GM12891 (cell line): ENCODE data around the gene ACAT2.

Source experiments
- DNase-seq: peaks from one replicate; pipeline ENCODE4 v3.0.0; 2011; ENCODE audit warnings: low spot score; ENCODE audit not compliant: insufficient read length
- FAIRE-seq: peaks from 2 replicates; lab custom pipeline; 2011; peaks lifted over from hg19 to GRCh38; lab: Jason Lieb, UNC
- PAX5 ChIP-seq: IDR thresholded peaks from 2 replicates; pipeline ENCODE4 v1.6.1; 2011; ENCODE audit warnings: low read length, moderate library complexity, mild to moderate bottlenecking; ENCODE audit not compliant: insufficient read depth, severe bottlenecking
- POLR2A ChIP-seq: IDR thresholded peaks from 2 replicates; pipeline ENCODE4 v1.6.1; 2011; ENCODE audit warnings: low read depth, low read length, control low read depth
- POLR2AphosphoS5 ChIP-seq: IDR thresholded peaks from 2 replicates; pipeline ENCODE4 v1.6.1; 2011; ENCODE audit warnings: low read depth, low read length, control low read depth
- POU2F2 ChIP-seq: IDR thresholded peaks from 2 replicates; pipeline ENCODE4 v1.6.1; 2011; ENCODE audit warnings: low read depth, mild to moderate bottlenecking, control low read depth, low read length, moderate library complexity
- SPI1 ChIP-seq: IDR thresholded peaks from 2 replicates; pipeline ENCODE4 v1.6.1; 2011; ENCODE audit warnings: low read depth, low read length, control low read depth
- TAF1 ChIP-seq: IDR thresholded peaks from 2 replicates; pipeline ENCODE4 v1.6.1; 2011; ENCODE audit warnings: low read depth, low read length, control low read depth

Gene ACAT2

GRCh38 chr6:159762681-159763293 lies 942 bp downstream of the ACAT2 start:
- FAIRE-seq (no peak), DNase-seq (peak; percentile 25)
- no peak for TF ChIP-seq SPI1
- no peak for TF ChIP-seq POLR2A
- TF ChIP-seq PAX5: no peak
- no peak for TF ChIP-seq POLR2AphosphoS5
- 0 out of 2 replicates have a peak, but pooled peaks have one; percentile 29 for TF ChIP-seq POU2F2
- 0 out of 2 replicates have a peak, but pooled peaks have one; percentile 9 for TF ChIP-seq TAF1

GRCh38 chr6:159766906-159767305 lies 5.1 kb downstream of the ACAT2 start:
- FAIRE-seq: no peak
- no peak for DNase-seq
- TF ChIP-seq POLR2A: no peak
- no peak for TF ChIP-seq POU2F2
- no peak for TF ChIP-seq POLR2AphosphoS5
- TF ChIP-seq PAX5: no peak
- no peak for TF ChIP-seq TAF1
- TF ChIP-seq SPI1: no peak

- no peak for TF ChIP-seq TAF1
- no peak for TF ChIP-seq POLR2AphosphoS5
- no peak for TF ChIP-seq PAX5
- no peak for TF ChIP-seq POLR2A
- no peak for TF ChIP-seq SPI1
- TF ChIP-seq POU2F2: no peak
- no peak for FAIRE-seq
- no peak for DNase-seq
These were observed 7.6 kb downstream of the ACAT2 start for GRCh38 chr6:159769470-159769869.

DNA sequence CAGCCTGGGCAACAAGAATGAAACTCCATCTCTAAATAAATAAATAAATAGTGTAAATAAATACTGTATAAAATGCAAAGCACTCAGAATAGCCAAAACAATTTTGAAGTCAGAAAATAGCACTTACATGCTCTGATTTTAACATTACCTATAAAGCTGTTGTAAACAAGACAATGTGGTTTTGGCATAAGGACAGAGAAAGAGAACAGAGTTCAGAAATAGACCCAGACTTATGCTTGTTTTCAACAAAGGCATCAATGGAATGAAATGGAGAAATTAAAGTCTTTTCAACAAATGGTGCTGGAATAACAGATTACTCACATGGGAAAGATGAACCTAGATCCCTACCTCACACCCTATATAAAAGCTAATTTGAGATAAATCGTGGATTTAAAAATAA lies 10.4 kb downstream of the ACAT2 start:
- no peak for DNase-seq

DNA sequence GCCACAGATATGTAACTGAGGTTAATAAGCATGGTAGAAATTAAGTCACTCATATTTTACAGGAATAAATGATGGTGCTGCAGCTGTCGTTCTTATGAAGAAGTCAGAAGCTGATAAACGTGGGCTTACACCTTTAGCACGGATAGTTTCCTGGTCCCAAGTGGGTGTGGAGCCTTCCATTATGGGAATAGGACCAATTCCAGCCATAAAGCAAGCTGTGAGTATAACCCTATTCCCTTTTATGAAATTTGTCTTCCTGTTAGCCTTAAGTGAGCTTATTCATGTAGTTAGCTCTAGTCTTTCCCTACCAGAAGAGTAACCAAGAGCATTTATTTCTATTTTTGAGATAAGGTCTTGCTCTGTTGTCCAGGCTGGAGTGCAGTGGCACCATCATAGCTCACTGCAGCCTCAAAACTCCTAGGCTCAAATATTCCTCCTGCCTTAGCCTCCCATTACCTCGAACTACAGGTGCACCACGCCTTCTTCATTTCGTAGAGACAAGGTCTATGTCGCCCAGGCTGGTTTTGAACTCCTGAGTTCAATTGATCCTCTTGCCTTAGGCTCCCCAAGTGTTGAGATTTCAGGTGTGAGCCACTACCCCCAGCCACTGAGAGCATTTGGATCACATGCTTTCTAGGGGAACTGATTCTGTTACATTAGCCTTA lies 15.5 kb downstream of the ACAT2 start:
- TF ChIP-seq PAX5 (no peak), POLR2AphosphoS5 (peak; percentile 54; the same call in 1 of the 2 replicates), SPI1 (no peak), TAF1 (no peak), POU2F2 (no peak), POLR2A (peak; percentile 65; the same call in 1 of the 2 replicates)
- FAIRE-seq: no peak
- DNase-seq: no peak

More for the DNA sequence above, 10.4 kb downstream of the ACAT2 start:
- TF ChIP-seq SPI1: no peak
- TF ChIP-seq POLR2AphosphoS5: no peak
- no peak for TF ChIP-seq TAF1
- TF ChIP-seq PAX5: no peak
- no peak for TF ChIP-seq POLR2A
- no peak for TF ChIP-seq POU2F2
- FAIRE-seq: no peak

GRCh38 chr6:159778131-159778530 lies 16.3 kb downstream of the ACAT2 start:
- no peak for DNase-seq
- no peak for FAIRE-seq
- TF ChIP-seq SPI1: no peak
- TF ChIP-seq POU2F2: no peak
- TF ChIP-seq PAX5: no peak
- no peak for TF ChIP-seq POLR2A
- TF ChIP-seq POLR2AphosphoS5: no peak; the same call in 1 of the 2 replicates
- TF ChIP-seq TAF1: no peak

- TF ChIP-seq POLR2A (no peak), PAX5 (no peak), POLR2AphosphoS5 (no peak), SPI1 (no peak), POU2F2 (no peak), TAF1 (no peak)
- no peak for DNase-seq
- no peak for FAIRE-seq
These were observed 16.8 kb downstream of the ACAT2 start for GRCh38 chr6:159778542-159779103.

DNA sequence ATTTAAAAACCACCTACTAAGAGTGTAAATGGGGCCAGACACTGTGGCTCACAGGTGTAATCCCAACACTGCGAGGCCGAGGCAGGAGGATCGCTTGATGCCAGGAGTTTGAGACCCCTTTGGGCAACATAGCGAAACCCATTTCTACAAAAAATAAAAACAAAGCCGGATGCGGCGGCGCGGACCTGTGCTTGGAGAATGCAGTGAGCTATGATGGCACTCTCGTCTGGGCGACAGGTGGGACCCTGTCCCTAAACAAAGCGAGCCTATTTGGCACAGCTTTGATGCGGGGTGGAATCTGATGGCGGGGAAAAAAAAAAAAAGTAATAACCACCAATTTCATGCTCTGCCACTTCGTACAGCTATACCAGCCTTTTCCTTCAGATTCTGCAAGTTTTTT lies 26.4 kb downstream of the ACAT2 start:
- TF ChIP-seq PAX5: no peak
- TF ChIP-seq POLR2A: no peak
- no peak for TF ChIP-seq POU2F2
- TF ChIP-seq TAF1: no peak
- FAIRE-seq (no peak), DNase-seq (no peak)

GRCh38 chr6:159788753-159789376 lies 27.0 kb downstream of the ACAT2 start:
- no peak for FAIRE-seq
- no peak for DNase-seq
- no peak for TF ChIP-seq TAF1
- no peak for TF ChIP-seq POLR2A
- TF ChIP-seq PAX5: no peak
- TF ChIP-seq POLR2AphosphoS5: 0 out of 2 replicates have a peak, but pooled peaks have one; percentile 26
